ENCODE measurements around the gene CRX.

DNA sequence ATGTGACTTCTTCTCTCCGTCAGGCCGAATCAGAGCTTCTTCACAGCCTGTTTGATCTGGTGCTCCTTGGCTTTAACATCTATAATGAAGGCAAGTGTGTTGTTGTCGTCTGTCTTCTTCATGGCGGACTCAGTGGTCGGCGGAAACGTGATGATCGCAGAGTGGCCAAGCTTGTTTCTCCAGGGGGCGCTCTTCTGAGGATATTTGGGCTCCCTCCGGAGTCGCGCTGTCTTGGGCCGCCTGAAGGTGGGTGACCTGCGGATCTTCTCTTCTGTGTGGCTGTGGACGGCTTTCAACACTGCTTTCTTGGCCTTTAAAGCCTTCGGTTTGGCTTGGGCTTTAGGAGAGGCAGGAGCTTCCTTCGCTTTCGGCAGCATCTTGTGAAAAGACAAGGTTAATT, 27.2 kb upstream of the CRX start:
- TF ChIP-seq JUND (IDR thresholded peaks at IDR 0.05) (no peak), FOXA1 (IDR thresholded peaks at IDR 0.05) (no peak), YY1 (IDR thresholded peaks at IDR 0.05) (no peak), EGR1 (IDR thresholded peaks at IDR 0.05; ENCODE audit: low read depth in 2 of 2) (no peak), GABPA (IDR thresholded peaks at IDR 0.05 in 1 of 2, conservative IDR thresholded peaks at IDR 0.05 in 1 of 2) (no peak), TAF1 (conservative IDR thresholded peaks at IDR 0.05) (no peak), RXRA (IDR thresholded peaks at IDR 0.05) (no peak)
- TF ChIP-seq, protein P1, sequence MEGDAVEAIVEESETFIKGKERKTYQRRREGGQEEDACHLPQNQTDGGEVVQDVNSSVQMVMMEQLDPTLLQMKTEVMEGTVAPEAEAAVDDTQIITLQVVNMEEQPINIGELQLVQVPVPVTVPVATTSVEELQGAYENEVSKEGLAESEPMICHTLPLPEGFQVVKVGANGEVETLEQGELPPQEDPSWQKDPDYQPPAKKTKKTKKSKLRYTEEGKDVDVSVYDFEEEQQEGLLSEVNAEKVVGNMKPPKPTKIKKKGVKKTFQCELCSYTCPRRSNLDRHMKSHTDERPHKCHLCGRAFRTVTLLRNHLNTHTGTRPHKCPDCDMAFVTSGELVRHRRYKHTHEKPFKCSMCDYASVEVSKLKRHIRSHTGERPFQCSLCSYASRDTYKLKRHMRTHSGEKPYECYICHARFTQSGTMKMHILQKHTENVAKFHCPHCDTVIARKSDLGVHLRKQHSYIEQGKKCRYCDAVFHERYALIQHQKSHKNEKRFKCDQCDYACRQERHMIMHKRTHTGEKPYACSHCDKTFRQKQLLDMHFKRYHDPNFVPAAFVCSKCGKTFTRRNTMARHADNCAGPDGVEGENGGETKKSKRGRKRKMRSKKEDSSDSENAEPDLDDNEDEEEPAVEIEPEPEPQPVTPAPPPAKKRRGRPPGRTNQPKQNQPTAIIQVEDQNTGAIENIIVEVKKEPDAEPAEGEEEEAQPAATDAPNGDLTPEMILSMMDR (IDR thresholded peaks at IDR 0.05; ENCODE audit: low read depth, low read length, missing input control): no peak
- TF ChIP-seq, protein P2, sequence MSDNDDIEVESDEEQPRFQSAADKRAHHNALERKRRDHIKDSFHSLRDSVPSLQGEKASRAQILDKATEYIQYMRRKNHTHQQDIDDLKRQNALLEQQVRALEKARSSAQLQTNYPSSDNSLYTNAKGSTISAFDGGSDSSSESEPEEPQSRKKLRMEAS (IDR thresholded peaks at IDR 0.05): no peak
